SHP77 treated with DMSO at 0.1 percent for 48 hours (cell line): ENCODE results near the gene CYB5B.

Experiments
- DNase-seq: peaks from one replicate; lab custom pipeline; 2025; lab: John Stamatoyannopoulos, UW

Gene CYB5B

DNA sequence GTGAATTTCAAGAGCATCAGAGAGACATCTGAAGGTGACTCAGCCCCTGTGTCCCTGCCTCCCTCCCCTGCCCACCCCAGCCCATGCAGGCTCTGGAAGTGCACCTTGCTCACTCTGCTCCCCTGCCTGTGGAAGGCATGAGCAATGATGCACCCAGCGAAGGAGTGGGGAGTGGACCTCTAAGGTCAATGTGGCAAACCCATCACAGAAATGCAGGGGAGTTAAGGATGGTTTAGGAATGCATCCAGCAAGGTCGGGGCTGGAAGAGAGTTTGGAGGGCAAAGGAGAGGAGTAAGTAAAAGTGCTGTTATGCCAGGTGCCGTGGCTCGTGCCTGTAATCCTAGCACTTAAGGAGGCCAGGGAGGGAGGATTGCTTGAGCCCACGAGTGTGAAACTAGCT is 61.9 kb downstream of the CYB5B start:
- DNase-seq: no peak

DNA sequence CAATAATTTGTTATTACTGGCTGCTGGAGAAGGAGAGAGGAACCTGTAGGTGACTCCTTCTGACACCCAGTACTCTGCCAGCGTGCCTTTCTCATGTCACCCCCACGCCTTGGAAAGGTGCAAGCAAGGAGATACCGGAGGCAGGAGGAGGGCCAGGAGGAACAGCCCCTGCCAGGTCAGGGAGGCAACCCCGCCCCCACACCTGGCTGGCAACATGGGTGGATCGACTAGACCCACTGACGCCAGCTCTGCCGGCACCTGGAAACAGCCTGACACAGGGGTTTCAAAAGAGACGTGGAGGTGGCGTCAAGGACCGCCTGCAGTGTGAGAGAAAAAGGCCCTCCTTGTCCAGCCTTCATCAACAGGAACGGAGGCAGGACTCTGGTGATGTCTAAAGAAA is 62.3 kb downstream of the CYB5B start:
- DNase-seq: no peak

GRCh38 chr16:69490707-69491324 is 66.4 kb downstream of the CYB5B start:
- DNase-seq: no peak

- DNase-seq: no peak
Measured at GRCh38 chr16:69494991-69495392, 70.6 kb downstream of the CYB5B start.

DNA sequence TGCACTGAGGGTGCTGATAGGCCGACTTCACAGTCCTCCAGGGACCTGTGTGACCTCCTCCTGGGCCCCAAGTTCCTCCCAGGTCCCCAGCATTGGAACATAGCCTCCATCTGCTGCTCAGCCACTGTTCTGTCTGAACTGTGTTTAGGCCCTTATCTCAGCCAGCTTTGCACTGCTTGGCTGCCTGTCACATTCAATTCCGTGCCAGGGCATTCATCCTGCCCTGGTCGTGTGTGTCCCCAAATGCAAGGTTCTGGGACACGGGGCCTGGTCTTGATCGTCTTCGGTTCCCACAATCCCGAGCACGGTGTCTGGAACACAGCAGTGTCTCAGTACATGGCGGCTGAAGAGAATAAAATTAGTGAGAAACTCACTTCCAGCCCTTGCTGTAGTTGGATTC is 71.4 kb downstream of the CYB5B start:
- no peak for DNase-seq

GRCh38 chr16:69496376-69496775 is 72.0 kb downstream of the CYB5B start:
- no peak for DNase-seq

- no peak for DNase-seq
Measured at GRCh38 chr16:69496896-69497295, 72.5 kb downstream of the CYB5B start.

- no peak for DNase-seq
Measured at GRCh38 chr16:69497876-69498596, 73.6 kb downstream of the CYB5B start.

DNA sequence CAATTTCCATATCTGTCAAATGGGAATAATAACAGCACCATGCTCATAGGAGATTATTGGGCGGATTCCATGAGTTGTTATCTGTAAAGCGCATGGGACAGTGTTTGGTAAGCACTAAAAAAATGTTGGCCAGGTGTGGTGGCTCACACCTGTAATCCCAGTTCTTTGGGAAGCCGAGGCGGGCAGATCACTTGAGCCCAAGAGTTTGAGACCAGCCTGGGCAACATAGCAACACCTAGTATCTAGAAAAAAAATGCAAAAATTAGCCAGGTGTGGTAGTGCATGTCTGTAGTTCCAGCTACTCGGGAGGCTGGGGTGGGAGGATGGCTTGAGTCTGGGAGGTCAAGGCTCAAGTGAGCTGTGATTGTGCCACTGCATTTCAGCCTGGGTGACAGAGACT is 74.5 kb downstream of the CYB5B start:
- no peak for DNase-seq

GRCh38 chr16:69499541-69500230 is 75.3 kb downstream of the CYB5B start:
- DNase-seq: no peak

DNA sequence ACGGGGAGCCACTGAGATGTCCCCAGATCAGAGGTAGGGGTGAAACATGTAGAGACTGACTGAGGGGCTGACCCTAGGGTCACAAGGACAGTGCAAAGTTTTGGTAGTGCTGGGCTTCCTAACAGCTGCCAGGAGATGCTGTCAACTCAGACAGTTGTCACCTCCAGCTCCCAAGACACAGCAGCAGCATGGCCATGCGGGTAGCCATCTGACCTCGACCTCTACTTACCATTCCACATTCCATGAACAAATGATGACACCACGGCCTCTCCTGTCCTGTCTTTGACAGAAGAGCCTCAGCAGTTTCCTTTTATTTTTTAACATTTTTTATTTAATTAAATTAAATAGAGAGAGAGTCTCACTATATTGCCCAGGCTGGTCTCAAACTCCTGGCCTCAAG is 76.1 kb downstream of the CYB5B start:
- no peak for DNase-seq

- DNase-seq: no peak
Measured at GRCh38 chr16:69501956-69502745, 77.7 kb downstream of the CYB5B start.

DNA sequence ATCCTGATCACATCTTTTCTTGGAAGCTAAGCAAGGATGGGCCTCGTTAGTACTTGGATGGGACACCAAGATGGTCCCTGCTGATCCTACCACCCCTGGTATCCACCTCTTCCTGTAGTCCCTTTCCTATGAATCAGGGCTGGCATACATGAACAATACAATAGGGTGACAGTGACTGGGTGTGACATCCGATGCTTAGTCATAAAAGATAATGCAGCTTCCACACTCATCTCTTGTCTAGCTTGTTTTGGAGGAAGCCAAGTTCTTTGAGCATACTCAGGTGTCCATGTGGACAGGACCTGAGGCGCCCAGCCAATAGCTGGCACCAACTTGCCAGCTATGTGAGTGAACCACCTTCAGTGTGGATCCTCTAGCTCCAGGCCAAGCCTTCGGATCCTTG is 78.8 kb downstream of the CYB5B start:
- DNase-seq: no peak

GRCh38 chr16:69508033-69508755 is 83.8 kb downstream of the CYB5B start:
- no peak for DNase-seq

DNA sequence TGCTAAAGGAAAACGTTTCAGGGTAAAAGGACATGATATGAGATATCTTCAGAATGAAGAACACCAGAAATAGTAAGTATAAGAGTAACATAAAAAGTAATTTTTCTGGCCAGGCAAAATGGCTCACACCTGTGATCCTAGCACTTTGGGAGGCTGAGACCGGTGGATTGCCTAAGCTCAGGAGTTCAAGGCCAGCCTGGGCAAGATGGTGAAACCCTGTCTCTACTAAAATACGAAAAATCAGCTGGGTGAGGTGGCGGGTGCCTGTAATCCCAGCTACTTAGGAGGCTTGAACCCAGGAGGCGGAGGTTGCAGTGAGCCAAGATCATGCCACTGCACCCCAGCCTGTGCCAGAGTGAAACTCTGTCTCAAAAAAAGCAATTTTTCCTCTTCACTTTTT is 84.7 kb downstream of the CYB5B start:
- DNase-seq: no peak

GRCh38 chr16:69511651-69512050 is 87.2 kb downstream of the CYB5B start:
- DNase-seq: no peak

GRCh38 chr16:69513180-69513966 is 89.0 kb downstream of the CYB5B start:
- DNase-seq: no peak

DNA sequence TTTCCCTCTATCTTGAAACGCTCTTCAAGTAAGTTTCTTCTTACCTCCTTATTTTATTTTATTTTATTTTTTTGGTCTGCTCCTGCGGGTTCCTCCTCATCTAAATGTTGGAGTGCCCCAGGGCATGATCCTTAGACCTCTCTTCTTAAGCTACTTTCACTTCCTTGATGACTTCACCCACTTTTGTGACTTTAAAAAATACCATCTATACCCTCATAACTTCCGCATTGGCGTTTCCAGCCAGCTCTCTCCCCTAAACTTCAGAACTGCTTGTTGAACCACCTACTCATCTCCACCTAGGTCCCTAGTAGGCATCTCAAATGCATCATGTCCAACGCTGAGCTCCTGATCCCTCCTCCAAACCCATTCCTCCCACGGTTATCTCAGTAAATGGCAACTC is 89.9 kb downstream of the CYB5B start:
- no peak for DNase-seq
